GM18907 (cell line): ENCODE measurements around the gene ELOVL6.
"Not testable (repeated sequence)": the region's sequence is repeated elsewhere in the genome, so short reads cannot be mapped to it uniquely, and the experiment has no call there.

Experiments used
- ATAC-seq: cut with Tn5 transposase; IDR thresholded peaks from one replicate; pipeline ENCODE4 v1.9.1; 2021; ENCODE audit warnings: mild to moderate bottlenecking, moderate library complexity; ENCODE audit not compliant: unreplicated experiment

The ELOVL6 gene

DNA sequence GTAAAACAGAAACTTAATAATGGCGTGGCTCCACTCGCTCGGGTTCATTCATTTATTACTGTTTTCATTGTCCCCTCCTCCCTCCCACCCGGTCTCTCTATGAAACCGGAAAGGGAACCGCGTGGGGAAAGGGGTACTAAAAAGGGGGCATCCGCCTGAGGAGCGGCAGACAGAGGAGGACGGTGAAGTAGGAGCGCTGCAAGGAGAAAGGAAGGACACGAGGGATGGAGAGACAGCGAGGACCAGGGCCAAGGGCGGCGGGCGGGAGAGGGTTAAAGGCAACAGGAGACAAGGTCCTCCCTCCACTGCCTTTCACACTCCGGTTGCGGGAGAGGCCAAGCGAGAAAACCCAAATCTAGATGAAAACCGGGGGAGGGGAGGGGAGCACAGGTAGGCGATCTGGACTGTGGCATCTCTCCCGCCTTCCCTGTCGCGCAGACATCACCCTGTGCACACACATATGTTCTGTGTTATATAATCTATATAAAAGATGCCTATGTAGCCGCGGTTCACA, 829 bp downstream of the ELOVL6 start:
- ATAC-seq: peak; percentile 19

DNA sequence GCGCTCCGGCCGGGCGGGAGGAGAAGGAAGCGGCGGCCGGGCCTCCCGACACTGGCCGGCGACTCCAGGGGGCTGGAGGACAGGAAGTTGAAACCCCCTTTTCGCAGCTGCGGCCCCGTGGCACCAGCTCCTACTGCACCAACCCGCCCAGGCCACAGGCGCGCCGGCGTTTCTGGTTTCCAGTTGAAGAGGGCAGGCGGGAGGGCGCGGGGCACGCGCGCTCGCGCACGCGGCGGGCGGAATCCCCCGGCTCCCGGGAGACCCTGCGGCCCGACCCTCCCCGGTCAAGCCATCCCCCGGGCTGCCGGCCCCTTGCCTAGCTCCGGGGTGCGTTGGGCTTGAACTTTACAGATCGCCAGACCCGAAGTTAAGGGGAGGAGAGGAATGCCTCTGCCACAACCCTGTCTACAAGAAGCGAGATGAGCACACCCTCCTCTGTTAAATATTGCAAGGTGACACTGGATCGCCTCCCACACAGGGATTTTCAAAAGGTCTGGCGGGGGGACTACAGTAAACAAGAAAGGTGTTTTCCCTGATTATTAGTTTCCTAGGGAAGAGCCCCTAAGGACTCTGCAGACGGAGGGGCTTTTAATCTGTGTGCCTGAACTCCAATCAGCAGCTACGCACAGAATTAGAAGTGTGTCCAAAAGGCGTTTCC, 1.4 kb downstream of the ELOVL6 start:
- peak; percentile 36 for ATAC-seq

DNA sequence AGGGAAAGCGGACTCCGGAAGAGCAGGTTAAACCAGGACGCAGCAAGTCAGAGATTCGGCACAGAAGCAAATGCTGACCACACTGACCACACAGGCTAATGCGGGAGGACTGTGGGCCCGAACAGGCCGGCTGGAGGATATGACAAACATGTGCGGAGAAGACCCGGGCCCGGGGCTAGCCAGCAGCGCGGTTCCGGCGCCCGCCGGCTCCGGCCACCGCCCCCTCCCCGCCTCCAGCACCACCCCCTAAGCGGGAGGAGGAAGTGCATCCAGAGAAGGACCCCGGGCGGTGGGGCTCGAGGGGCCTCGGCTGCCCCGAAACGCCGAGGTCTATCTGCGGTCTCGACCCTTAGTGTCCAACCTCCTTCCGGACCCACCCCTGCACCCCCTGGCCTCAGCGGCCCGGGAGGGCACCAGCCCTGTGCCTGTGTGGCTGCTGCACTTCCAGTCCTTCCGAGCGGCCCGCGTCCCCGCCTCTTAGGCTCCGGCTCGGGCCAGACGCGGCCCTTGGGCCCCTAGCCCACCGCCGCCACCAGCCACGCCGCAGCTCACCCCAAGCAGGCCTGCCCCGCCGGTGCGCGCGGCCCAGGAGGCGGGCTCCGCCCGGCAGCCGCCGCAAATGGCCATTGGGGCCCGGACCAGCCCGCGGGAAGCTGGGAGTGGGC, 2.1 kb downstream of the ELOVL6 start:
- ATAC-seq: peak; percentile 32

DNA sequence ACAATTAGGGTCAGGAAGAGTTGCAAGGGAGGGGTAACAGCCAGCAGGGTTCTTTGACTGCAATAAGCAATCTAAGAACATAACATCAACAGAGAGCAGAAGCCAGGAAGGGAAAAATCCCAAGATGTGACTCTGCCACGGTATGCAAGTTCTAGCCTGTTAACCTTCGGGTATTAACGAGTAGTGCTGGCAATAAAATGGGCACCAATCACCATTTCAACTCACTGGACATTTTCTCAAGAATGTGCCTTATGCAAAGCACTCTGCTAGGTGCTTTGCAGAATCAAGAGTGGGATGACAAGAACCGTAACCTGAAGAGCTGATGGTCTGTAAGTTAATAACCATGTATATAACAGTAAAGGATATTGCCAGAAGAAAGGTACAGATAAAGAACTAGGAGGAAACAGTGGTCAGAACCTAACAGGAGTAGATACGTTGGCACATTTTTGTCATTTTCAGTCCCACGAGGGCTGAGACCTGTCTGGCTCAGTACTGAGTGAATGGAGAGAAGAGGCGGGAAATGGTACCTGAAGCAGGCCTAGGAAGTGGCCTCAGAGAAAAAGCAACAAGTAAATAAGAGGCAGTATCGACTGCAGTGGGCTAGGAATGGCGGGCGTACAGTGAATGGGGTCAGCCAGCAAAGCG, 2.7 kb downstream of the ELOVL6 start:
- ATAC-seq: no peak

DNA sequence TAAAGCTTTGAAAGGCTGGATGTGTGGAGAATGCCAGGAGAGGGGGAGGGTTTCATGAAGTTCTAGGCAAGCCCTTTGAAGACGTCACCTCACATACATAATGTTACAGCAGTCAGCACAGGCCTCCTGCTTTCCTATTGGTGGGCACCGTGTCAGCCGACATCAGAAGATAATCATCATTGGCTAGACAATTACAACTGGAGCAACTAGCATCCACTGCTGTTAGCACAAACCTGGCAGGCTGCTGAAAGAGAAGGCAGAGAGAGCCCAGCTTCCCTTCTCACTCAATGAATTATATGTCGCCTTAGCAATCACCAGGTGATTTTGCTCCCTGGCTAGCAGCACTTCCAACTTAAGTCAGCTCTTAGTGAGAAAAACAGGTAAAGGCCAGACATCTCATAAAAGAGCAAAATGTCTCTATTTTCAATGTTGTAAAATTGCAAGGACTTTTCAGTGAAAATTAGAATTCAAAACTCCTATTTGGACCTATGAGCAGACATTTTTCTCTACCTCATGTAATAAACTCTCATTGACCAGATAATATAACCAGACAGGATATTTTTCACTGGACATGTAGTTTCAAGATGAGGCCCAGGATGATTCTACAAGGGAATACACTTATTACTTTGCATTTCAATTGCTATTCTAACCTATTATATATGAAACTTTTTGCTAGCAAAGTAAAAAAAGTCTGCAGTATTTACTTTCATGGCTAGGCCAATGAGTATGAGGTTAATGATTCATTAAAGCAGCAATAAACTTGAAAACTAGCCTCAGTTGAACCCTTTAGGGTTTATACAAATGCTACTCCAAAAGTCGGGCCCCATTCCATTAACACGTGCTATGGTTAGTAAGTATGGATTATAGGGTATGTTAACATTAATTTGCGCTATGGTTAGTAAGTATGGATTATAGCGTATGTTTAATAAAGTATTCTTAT, 4.3 kb downstream of the ELOVL6 start:
- peak; percentile 84 for ATAC-seq

DNA sequence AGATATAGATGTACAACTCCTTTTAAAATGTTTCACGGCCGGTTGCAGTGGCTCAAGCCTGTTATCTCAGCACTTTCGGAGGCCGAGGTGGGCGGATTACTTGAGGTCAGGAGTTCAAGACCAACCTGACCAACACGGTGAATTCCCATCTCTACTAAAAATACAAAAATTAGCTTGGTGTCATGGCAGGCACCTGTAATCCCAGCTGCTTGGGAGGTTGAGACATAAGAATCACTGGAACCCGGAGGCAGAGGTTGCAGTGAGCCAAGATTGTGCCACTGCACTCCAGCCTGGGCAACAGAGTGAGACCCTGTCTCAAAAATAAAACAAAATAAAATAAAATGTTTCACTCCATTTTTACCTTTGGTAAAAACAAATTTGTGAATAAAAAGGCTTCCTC, 5.1 kb downstream of the ELOVL6 start:
- not testable (repeated sequence) for ATAC-seq

DNA sequence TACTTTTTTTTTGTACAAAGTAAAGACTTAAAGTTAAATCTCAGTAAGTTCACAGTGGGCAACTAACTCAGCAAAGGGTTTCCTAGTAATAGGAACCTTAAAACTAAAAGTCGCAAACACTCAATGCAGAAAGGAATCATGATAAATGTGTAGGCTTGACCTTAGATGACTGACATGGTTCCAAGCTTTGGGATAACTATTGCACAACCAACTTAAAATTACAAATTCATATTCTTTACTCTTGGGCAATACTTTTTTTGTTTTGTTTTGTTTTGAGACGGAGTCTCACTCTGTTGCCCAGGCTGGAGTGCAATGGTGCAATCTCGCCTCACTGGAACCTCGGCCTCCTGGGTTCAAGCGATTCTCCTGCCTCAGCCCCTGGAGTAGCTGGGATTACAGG, 8.2 kb downstream of the ELOVL6 start:
- ATAC-seq: no peak

DNA sequence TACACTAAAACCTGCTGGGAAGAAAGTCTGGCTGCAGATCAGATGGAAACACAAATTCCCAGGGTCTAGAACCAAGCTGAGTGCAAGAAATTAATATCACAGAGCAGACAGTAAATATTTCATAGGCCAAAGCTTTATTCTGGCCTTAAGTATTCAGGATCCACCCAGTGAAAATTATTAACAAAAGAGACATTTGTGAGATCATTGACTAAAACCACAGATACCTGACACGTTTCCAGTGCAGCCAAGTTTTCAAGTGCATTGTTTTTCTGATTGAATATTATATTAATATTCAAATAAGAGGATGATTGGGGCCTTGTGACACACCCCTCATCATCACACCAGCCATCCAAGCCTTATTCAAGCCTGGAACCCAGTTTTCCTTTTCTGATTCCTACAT, 10.3 kb downstream of the ELOVL6 start:
- ATAC-seq: peak; percentile 76

DNA sequence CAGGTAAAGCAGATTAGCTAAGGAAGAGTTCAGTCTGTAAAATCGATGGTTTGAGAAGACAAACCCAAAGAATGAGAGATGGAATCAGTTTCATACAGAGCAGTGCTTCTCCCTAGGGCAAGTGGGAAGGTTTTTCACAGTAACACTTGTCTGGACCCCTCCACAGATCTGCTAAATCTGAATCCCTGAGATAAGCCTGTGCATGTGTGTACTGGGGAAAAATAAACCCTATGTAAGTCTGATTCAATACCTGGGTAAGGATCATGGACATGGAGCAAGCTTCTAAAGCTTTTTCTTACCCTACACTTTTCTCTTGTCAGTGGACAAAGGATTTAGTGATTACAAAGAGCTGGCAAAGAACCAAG, 13.6 kb downstream of the ELOVL6 start:
- ATAC-seq: no peak

DNA sequence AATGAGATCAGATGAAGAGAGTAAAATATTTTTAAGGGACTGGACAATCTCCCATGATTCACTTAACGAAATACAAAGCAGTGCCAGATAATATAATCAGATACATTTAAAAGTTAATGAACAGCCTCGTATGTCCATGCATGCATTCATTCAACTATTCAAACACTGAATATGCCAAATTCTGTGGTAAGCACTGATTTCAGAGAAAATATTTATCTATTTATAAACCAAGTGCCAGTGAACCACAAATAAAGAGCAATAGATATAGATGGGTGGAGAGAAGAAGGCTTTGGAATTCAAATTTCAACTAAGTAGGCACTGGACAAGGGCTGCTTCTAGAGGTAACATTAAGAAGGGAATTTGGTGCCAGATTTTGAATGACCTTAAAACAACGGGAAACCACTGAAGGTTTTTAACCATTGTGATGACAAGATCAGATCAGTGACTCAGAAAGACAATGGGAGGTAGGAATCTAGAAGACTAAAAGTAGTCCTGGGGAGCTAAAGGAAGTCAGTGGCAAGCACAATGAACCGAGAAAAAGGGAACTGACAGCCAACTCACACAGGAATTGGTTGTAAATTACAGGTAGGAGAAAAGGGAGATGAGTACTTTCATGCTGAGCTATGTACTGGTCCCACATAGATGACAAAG, 14.2 kb downstream of the ELOVL6 start:
- ATAC-seq: no peak

DNA sequence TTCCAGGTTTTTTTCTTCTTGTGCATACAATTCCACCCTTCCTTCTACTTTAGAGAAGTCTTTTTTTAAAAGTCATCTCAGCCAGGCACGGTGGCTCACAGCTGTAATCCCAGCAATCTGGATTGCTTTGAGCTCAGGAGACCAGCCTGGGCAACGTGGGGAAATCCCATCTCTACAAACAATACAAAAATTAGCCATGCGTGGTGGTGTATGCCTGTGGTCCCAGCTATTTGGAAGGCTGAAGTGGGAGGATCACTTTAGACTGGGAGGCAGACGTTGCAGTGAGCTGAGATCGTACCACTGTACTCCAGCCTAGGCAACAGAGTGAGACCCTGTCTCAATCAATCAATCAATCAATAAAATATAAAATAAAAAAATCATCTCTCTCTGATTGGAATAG, 14.8 kb downstream of the ELOVL6 start:
- ATAC-seq: no peak

DNA sequence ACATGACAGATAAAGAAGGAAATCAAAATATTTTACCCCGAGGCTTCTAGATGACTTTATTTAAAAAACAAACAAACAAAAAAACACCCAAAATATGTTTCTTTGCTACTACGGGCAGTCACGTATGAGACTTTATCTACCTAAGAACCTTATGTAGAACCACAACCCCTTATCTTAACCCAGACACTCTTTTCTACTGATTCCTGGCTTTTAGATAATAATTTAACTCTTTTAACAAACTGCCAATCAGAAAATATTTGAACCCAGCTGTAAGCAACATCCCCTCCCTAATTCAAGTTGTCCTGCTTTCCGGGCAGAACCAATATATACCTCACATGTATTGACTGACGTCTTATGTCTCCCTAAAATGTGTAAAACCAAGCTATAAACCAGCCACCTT, 15.4 kb downstream of the ELOVL6 start:
- ATAC-seq: no peak

DNA sequence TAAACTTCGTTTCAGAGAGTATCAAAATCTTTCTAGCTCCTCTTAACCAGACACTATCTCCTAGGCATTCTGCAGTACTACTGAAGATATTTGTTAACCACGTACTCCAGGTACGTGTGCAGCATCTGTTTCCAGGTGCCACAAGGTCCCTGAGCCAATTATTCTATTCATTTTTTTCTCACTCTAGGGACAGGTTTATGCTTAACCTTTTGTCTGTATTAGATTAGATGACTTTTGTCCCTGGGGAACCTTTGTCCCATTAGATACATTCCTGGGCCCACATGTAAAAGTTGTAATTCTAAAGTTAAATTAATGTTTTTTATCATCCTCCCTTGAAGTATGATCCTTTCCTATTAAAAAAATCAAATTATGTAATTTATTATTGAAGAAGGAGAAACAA, 16.5 kb downstream of the ELOVL6 start:
- ATAC-seq: no peak

DNA sequence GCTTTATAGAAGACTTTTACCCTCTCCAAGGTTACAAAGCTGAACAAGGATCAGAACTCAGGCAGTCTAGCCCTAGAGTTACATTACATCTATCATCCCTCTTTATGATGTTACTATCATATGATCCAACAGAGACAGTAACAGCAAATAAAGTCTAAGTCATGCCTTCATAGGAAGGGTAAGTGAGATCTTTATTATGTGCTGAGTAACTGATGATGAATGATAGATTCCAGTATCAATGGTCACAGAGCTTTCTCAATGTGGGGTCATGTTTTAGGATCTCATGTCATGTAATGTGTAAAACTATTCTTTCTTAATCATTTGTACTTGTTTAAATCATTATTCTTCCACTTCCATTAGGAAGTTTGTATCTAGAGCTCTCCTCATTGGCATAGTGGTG, 22.8 kb downstream of the ELOVL6 start:
- no peak for ATAC-seq

DNA sequence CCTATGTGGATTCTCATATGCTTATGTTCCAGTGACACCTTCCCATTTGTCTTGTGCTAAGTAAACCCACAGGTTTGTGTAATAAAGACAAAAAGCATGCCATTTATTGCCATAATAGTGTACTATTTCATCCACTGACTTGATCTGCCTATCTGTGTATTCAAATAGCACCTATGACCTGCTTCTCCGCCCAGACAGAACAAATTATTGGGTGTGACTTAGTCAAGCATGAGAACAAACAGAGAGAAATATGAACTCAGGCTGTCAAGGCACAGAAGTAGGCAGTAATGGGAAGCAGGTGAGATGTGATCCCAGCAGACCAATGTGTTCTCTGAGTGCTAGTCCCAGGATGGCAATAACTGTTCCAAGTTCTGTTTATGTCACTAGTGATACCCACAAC, 25.4 kb downstream of the ELOVL6 start:
- no peak for ATAC-seq

DNA sequence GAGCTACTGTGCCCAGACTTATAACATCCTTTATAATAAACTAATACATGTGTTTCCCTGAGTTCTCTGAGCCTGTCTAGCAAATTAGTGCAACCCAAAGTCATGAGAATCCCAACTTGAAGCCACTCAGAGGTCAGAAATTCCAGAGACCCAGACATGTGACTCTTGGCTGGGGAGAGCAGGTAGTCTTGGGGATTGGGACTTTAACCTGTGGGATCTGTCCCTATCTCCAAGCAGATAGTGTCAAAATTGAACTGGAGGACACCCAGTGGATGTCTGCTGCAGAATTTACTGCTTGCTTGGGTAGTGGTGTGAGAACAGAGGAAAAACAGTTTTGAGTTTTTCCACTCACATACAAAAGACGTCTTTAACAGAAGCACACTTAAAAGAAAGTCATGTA, 26.4 kb downstream of the ELOVL6 start:
- ATAC-seq: no peak

DNA sequence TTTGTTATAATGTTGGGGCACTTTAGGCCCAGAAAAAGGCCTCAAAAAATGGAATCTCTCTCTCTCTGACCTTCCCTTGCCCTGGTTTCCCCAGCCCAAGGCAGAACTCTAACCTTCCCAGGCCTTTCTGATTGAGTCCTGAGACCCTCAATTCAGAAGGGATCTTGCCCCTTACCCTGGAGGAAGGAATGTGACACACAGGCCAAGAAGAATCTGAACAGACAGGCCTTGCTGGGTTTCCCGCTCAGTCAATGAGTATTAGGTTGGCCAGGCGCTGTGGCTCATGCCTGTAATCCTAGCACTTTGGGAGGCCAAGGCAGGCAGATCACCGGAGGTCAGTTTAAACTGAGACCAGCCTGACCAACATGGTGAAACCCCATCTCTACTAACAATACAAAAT, 27.6 kb downstream of the ELOVL6 start:
- no peak for ATAC-seq

DNA sequence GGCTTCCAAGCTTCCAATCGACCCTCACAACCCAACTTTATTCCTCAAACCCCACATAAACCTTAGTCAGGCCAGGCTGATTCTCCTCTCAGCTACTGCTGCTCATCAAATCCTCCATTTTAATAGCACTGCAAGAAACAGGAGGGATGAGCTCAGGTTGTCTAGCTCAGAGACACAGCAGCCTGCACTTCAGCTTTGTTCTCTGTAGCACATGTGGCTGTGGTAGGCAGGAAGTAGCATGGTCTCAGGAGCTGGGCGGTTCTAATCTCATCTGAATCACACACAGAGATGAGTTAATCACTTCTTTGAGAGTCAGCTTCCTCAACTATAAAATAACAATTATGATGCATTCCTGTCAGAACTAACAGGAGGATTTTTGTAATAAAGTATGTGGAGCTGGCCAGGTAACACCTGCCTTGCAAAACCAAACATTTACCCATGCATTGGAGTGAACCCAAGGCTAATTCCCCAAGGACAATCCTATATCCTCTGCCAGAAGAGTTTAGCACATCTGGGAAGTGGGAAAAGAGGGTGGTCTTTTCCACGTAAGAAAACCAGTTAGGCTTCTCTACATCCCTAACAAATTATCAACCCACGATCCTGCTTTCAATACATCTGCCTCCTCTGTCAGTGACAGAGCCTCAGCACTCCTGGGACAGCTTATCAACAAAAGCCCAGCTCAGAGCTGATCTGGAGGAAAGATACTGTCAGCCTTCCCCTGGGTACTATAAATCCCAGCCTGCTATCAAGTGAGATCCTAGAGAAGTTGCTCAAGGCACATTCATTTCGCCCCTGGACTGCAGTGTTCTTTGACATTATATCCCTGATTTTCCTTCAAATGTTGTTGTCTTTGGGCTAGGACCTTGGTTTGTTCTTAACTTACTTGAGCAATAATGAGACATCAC, 32.8 kb downstream of the ELOVL6 start:
- ATAC-seq: peak; percentile 85

DNA sequence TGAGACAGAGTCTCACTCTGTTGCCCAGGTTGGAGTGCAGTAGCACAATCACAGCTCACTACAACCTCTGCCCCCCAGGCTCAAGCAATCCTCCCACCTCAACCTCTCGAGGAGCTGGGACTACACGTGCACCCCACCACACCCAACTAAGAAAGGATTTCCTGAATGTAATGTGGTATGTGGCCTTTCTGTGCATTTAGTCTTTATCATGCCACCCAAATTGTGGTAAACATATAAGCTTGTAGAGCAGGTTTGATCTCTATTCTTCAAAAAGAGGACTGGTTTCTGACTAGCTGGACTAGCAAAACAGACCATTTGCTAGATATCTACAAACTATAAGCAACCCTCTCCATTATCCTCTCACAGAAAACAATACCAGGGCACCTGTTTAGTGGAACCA, 33.6 kb downstream of the ELOVL6 start:
- ATAC-seq: peak; percentile 3

DNA sequence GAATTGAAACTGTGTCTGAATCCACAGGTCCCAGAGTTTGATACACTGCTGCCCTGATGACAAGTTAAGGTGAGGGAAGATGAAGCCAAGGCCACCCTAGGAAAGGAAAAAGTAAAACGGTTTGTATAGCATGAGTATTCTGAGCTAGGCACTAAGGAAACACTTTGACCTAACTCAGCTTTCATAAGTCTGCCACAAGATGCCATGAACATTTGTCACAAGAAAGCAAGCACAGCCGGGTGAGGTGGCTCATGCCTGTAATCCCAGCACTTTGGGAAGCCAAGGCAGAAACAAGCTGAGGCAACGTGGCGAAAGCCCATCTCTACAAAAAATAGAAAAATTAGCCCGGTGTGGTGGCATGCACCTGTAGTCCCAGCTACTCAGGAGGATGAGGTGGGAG, 34.2 kb downstream of the ELOVL6 start:
- no peak for ATAC-seq
